HFFc6 (cell line): ENCODE results near the gene EPHA1. TPM values are rescaled to one million over a fixed set of nuclear protein-coding genes. Genes with fewer than 3 reads are reported as not detected.

Source experiments
- DNase-seq: peaks from one replicate; pipeline ENCODE4 v3.0.0-alpha.2; 2018
- H3K27ac Mint-ChIP-seq: 2 replicates; pipeline ENCODE4 v1.8.0; 2020; ENCODE audit warnings: mild to moderate bottlenecking, mixed read lengths
- H3K27me3 Mint-ChIP-seq: 2 replicates; pipeline ENCODE4 v1.8.0; 2021; ENCODE audit warnings: mild to moderate bottlenecking, moderate library complexity, mixed read lengths; ENCODE audit not compliant: insufficient read depth
- H3K36me3 Mint-ChIP-seq: 2 replicates; pipeline ENCODE4 v1.8.0; 2021; ENCODE audit warnings: low read depth, mixed read lengths
- H3K4me1 Mint-ChIP-seq: 2 replicates; pipeline ENCODE4 v1.8.0; 2020; ENCODE audit warnings: low read depth, mixed read lengths
- H3K4me3 Mint-ChIP-seq: 2 replicates; pipeline ENCODE4 v1.8.0; 2020; ENCODE audit warnings: mild to moderate bottlenecking, moderate library complexity, mixed read lengths
- H3K9me3 Mint-ChIP-seq: 2 replicates; pipeline ENCODE4 v1.8.0; 2020; ENCODE audit warnings: mild to moderate bottlenecking, mixed read lengths
- CTCF ChIP-seq: fragments of 200-600 bp; sonication (generic); IDR thresholded peaks from 2 replicates; pipeline ENCODE4 v1.5.0; 2021; ENCODE audit warnings: antibody characterized with exemption, mild to moderate bottlenecking
- total RNA-seq, 6 experiments: library from RNA; stranded (reverse); fragmentation: NEBNext Ultra II Directional; extraction: Animal tissue kit (Norgen Biotek cat#: 25700); gene quantifications; 2 replicates in 1 of 6; 3 replicates in 5 of 6; pipeline ENCODE4 v1.2.3, GENCODE V29; 2021

Gene EPHA1
- total RNA-seq, 6 experiments from 2014 or later, result not detected

- Mint-ChIP-seq H3K9me3 (no peaks in the 10 kb centered on the region), H3K4me1 (no peaks in the 10 kb centered on the region), H3K4me3 (no peak overlapping the region), H3K27ac (no peak overlapping the region), H3K27me3 (peaks cover 44% of the 10 kb centered on the region), H3K36me3 (no peaks in the 10 kb centered on the region)
- DNase-seq, result no peak
- no peak; the same call in 1 of the 2 replicates for TF ChIP-seq CTCF
These were observed 52.9 kb downstream of the EPHA1 start for GRCh38 chr7:143355450-143356385.

GRCh38 chr7:143354965-143355364, 53.7 kb downstream of the EPHA1 start:
- no peak for DNase-seq
- H3K4me3 Mint-ChIP-seq, result no peak overlapping the region
- no peak for TF ChIP-seq CTCF
- H3K4me1 Mint-ChIP-seq, result no peaks in the 10 kb centered on the region
- no peaks in the 10 kb centered on the region for H3K9me3 Mint-ChIP-seq
- H3K27ac Mint-ChIP-seq, result no peak overlapping the region
- H3K36me3 Mint-ChIP-seq, result no peaks in the 10 kb centered on the region
- peaks cover 37% of the 10 kb centered on the region for H3K27me3 Mint-ChIP-seq

GRCh38 chr7:143354376-143354775, 54.3 kb downstream of the EPHA1 start:
- peaks cover 36% of the 10 kb centered on the region for H3K27me3 Mint-ChIP-seq
- no peaks in the 10 kb centered on the region for H3K9me3 Mint-ChIP-seq
- no peak for DNase-seq
- H3K4me3 Mint-ChIP-seq, result no peak overlapping the region
- H3K36me3 Mint-ChIP-seq, result no peaks in the 10 kb centered on the region
- no peak overlapping the region for H3K27ac Mint-ChIP-seq
- no peaks in the 10 kb centered on the region for H3K4me1 Mint-ChIP-seq
- TF ChIP-seq CTCF, result no peak

GRCh38 chr7:143352531-143353002, 56.1 kb downstream of the EPHA1 start:
- H3K27me3 Mint-ChIP-seq, result peaks cover 41% of the 10 kb centered on the region
- TF ChIP-seq CTCF, result no peak
- H3K36me3 Mint-ChIP-seq, result no peaks in the 10 kb centered on the region
- no peak overlapping the region for H3K4me3 Mint-ChIP-seq
- no peaks in the 10 kb centered on the region for H3K9me3 Mint-ChIP-seq
- H3K27ac Mint-ChIP-seq, result no peak overlapping the region
- no peak for DNase-seq
- H3K4me1 Mint-ChIP-seq, result no peaks in the 10 kb centered on the region

GRCh38 chr7:143351574-143351973, 57.1 kb downstream of the EPHA1 start:
- H3K36me3 Mint-ChIP-seq, result no peaks in the 10 kb centered on the region
- no peak overlapping the region for H3K27ac Mint-ChIP-seq
- no peaks in the 10 kb centered on the region for H3K9me3 Mint-ChIP-seq
- no peak for DNase-seq
- no peaks in the 10 kb centered on the region for H3K4me1 Mint-ChIP-seq
- H3K27me3 Mint-ChIP-seq, result peaks cover 39% of the 10 kb centered on the region
- no peak for TF ChIP-seq CTCF
- no peak overlapping the region for H3K4me3 Mint-ChIP-seq
